Gastrocnemius medialis (tissue), 4 donors: ENCODE data around the gene FBXO22.

Experiments
- CTCF ChIP-seq, 5 experiments: fragments of 450-650 bp in 3 of 5; fragments of 200-600 bp in 2 of 5; sonication (generic) in 2 of 5; IDR thresholded peaks in 4 of 5; conservative IDR thresholded peaks in 1 of 5; 1 replicate in 4 of 5; 2 replicates in 1 of 5; pipeline ENCODE4 v1.5.1; 2016 to 2019; ENCODE audit warnings: antibody characterized with exemption in 5 of 5, mild to moderate bottlenecking in 3 of 5, moderate library complexity in 3 of 5
- POLR2A ChIP-seq, 2 donors: fragments of 450-650 bp; IDR thresholded peaks; one replicate each; pipeline ENCODE4 v1.6.1; 2017; ENCODE audit warnings: antibody characterized with exemption in 2 of 2, mild to moderate bottlenecking in 2 of 2, moderate library complexity in 2 of 2

- TF ChIP-seq CTCF (IDR thresholded peaks at IDR 0.05 in 4 of 5, conservative IDR thresholded peaks at IDR 0.05 in 1 of 5): no peak
- no peak for TF ChIP-seq POLR2A (IDR thresholded peaks at IDR 0.05)
Observed at GRCh38 chr15:75942464-75942863, 38.8 kb downstream of the FBXO22 start.
